Measurements from ENCODE around the gene RAI14.

- TF ChIP-seq, protein P1, sequence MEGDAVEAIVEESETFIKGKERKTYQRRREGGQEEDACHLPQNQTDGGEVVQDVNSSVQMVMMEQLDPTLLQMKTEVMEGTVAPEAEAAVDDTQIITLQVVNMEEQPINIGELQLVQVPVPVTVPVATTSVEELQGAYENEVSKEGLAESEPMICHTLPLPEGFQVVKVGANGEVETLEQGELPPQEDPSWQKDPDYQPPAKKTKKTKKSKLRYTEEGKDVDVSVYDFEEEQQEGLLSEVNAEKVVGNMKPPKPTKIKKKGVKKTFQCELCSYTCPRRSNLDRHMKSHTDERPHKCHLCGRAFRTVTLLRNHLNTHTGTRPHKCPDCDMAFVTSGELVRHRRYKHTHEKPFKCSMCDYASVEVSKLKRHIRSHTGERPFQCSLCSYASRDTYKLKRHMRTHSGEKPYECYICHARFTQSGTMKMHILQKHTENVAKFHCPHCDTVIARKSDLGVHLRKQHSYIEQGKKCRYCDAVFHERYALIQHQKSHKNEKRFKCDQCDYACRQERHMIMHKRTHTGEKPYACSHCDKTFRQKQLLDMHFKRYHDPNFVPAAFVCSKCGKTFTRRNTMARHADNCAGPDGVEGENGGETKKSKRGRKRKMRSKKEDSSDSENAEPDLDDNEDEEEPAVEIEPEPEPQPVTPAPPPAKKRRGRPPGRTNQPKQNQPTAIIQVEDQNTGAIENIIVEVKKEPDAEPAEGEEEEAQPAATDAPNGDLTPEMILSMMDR (conservative IDR thresholded peaks at IDR 0.05; ENCODE audit: low read depth, low read length), result no peak
- TF ChIP-seq EZH2 (IDR thresholded peaks at IDR 0.05; ENCODE audit: borderline replicate concordance, low read depth, low read length, poor library complexity, severe bottlenecking), result no peak
Measured at GRCh38 chr5:34630596-34630995, 25.5 kb upstream of the RAI14 start.

All from A673 (cell line).